Thoracic aorta (tissue), 2 donors: ENCODE results near the gene LRPAP1. TPM values are rescaled to one million over a fixed set of nuclear protein-coding genes. Genes with fewer than 3 reads are reported as not detected.

Experiments
- ATAC-seq: fragments of 150-250 bp; one replicate; pipeline ENCODE4 v1.8.0; 2017; ENCODE audit warnings: low read depth; ENCODE audit not compliant: insufficient number of reproducible peaks, low FRiP score
- DNase-seq: peaks from one replicate; pipeline ENCODE4 v3.0.0-alpha.2; 2020; ENCODE audit warnings: low spot score
- H3K27ac ChIP-seq, 2 donors: fragments of 200-600 bp; sonication (generic); 1 replicate in 1 of 2; 2 replicates in 1 of 2; pipeline ENCODE4 v1.5.1; 2016; ENCODE audit warnings: mild to moderate bottlenecking in 2 of 2, moderate library complexity in 2 of 2
- H3K27me3 ChIP-seq: fragments of 200-600 bp; sonication (generic); replicated peaks from 2 replicates; pipeline ENCODE4 v1.6.0; 2016; ENCODE audit warnings: mild to moderate bottlenecking; ENCODE audit not compliant: insufficient read depth
- H3K36me3 ChIP-seq: fragments of 200-600 bp; sonication (generic); one replicate; pipeline ENCODE4 v1.5.1; 2016
- H3K4me1 ChIP-seq, 2 donors: fragments of 200-600 bp; sonication (generic); 1 replicate in 1 of 2; 2 replicates in 1 of 2; pipeline versions ENCODE4 v1.5.1 to v1.6.0; 2016; ENCODE audit warnings: low read depth in 2 of 2, mild to moderate bottlenecking in 1 of 2; ENCODE audit not compliant: control insufficient read depth in 1 of 2
- H3K4me3 ChIP-seq: fragments of 200-600 bp; sonication (generic); 2 replicates; pipeline ENCODE4 v1.5.1; 2016; ENCODE audit warnings: mild to moderate bottlenecking
- H3K9me3 ChIP-seq: fragments of 200-600 bp; sonication (generic); 2 replicates; pipeline ENCODE4 v1.5.1; 2016
- total RNA-seq, 2 donors: library from RNA; depleted of rRNA; stranded (reverse); fragments of >200 nt; gene quantifications; one replicate each; pipeline versions ENCODE4 v1.1.0 to v1.2.3, GENCODE V29; 2016
- TF ChIP-seq, protein P1 (sequence below): fragments of 200-600 bp; sonication (generic); IDR thresholded peaks from one replicate; pipeline ENCODE4 v1.5.1; 2019; ENCODE audit warnings: antibody characterized with exemption

LRPAP1 gene
- total RNA-seq, 2 donors from 2014 or later: 155 to 263 TPM

DNA sequence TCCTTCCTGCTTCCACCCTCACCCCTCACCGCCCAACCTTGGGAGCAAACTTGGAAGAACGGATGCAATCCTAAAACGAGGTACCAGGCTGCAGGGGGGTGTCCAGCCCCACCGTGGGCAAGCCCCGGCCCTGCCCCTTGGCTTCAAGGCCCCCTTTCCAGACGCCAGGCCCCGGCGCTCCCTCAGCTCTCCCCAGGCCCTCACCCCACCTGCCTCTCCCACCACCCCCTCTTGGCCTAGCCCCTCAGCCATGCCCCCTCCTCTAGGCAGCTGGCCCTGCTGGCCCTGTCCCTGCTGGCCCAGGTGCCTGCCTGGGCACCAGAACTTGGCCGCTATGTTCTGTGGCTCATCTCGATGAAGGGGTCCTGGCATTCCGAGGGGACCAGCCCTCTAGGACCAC is 33.8 kb downstream of the LRPAP1 start:
- TF ChIP-seq, protein P1, sequence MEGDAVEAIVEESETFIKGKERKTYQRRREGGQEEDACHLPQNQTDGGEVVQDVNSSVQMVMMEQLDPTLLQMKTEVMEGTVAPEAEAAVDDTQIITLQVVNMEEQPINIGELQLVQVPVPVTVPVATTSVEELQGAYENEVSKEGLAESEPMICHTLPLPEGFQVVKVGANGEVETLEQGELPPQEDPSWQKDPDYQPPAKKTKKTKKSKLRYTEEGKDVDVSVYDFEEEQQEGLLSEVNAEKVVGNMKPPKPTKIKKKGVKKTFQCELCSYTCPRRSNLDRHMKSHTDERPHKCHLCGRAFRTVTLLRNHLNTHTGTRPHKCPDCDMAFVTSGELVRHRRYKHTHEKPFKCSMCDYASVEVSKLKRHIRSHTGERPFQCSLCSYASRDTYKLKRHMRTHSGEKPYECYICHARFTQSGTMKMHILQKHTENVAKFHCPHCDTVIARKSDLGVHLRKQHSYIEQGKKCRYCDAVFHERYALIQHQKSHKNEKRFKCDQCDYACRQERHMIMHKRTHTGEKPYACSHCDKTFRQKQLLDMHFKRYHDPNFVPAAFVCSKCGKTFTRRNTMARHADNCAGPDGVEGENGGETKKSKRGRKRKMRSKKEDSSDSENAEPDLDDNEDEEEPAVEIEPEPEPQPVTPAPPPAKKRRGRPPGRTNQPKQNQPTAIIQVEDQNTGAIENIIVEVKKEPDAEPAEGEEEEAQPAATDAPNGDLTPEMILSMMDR: no peak
- no peak for ATAC-seq
- Histone ChIP-seq H3K4me3 (no peak overlapping the region), H3K36me3 (peaks cover 5% of the 10 kb centered on the region), H3K4me1 (no peaks in the 10 kb centered on the region), H3K9me3 (no peaks in the 10 kb centered on the region), H3K27me3 (no peaks in the 10 kb centered on the region), H3K27ac (no peak overlapping the region)
- no peak for DNase-seq

DNA sequence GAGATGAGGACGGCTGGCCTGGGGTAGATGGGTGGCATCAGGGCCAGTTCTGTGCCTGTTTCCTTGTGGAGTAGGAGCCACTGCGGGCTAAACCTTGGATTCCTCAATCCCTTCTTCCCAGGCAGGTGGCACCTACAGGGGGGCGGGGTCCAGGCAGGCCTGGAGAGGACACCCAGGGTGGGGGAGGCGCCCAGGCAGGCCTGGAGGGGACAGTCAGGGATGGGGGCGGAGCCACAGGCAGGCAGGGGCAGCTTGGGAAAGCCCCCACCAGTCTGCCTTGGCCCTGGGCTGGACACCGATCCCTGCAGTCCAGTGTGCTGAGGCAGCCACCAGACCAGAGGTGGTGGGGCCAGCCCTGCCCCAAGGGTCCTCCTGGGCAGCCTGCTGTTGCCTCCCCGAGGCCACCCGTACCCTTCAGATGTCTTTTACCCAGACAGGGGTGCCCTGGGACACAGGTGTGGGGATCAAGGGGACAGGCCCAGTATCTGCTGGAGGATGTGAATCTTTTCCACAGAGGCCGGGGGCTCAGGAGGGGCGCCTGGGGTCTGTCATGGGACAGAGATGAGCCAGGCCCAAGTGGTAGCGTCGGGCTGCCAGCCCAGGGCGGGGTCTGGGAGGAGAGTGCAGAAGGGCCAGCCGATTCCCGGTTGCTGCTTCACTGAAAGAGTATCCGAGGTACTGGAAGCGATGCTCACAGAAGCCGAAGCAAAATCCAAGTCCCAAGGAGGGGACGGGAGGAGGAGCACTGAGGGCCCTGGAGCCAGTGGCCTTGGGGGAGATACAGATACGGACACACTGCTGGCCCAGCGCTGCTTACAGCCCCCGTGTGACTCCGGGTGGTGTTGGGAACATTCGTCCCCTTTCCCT is 34.5 kb downstream of the LRPAP1 start:
- ATAC-seq: no peak

DNA sequence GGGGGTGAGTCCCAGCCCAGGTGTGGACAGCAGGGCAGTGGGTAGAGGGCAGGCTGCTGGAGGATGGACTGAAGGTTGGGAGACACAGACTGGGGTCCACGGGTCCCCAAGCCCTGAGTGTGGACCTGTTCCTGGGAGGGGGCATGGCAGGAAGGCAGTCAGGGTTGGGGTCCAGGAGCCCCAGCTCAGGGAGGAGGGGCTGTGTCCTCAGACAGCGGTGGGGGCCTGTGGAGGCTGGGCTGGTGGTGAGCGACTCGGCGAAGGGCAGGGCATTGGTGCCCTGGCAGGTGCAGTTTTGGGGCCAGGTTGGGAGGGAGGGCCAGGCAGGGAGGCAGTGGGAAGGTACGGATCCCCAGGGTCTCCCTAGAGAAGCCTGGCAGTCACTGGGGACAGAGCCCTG is 35.1 kb downstream of the LRPAP1 start:
- ATAC-seq: no peak
- Histone ChIP-seq H3K9me3 (no peaks in the 10 kb centered on the region), H3K36me3 (peaks cover 5% of the 10 kb centered on the region), H3K4me3 (no peak overlapping the region), H3K4me1 (no peaks in the 10 kb centered on the region), H3K27ac (no peak overlapping the region), H3K27me3 (no peaks in the 10 kb centered on the region)
- no peak for DNase-seq
- TF ChIP-seq, protein P1: no peak

More for the DNA sequence above, 34.5 kb downstream of the LRPAP1 start:
- H3K9me3 ChIP-seq: no peaks in the 10 kb centered on the region
- H3K4me3 ChIP-seq: no peak overlapping the region
- H3K27ac ChIP-seq: no peak overlapping the region
- H3K36me3 ChIP-seq: peaks cover 5% of the 10 kb centered on the region
- TF ChIP-seq, protein P1: no peak
- no peaks in the 10 kb centered on the region for H3K27me3 ChIP-seq
- no peaks in the 10 kb centered on the region for H3K4me1 ChIP-seq
- no peak for DNase-seq

DNA sequence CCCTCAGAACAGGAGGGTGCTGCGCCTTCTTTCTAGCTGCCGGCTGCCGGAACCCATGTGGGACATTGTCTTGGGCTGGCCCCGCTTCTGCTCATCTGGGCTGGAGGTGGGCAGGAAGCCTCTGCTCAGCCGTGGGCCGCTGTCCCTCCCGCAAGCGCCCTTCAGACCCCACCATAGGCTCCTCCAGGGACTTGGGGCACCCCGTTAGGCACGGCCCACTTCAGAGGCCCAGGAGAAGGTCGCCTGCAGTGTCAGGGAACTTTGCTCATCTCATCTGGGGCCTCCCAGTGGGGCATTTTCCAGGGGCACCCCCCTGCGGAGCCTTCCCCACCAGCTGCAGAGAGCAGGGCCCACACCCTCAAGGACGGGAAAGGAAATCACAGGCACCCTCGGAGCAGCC is 36.2 kb downstream of the LRPAP1 start:
- DNase-seq: no peak
- Histone ChIP-seq H3K27ac (no peak overlapping the region), H3K9me3 (no peaks in the 10 kb centered on the region), H3K36me3 (peaks cover 9% of the 10 kb centered on the region), H3K4me3 (no peak overlapping the region), H3K4me1 (no peaks in the 10 kb centered on the region), H3K27me3 (no peaks in the 10 kb centered on the region)
- TF ChIP-seq, protein P1: no peak
- ATAC-seq: no peak

DNA sequence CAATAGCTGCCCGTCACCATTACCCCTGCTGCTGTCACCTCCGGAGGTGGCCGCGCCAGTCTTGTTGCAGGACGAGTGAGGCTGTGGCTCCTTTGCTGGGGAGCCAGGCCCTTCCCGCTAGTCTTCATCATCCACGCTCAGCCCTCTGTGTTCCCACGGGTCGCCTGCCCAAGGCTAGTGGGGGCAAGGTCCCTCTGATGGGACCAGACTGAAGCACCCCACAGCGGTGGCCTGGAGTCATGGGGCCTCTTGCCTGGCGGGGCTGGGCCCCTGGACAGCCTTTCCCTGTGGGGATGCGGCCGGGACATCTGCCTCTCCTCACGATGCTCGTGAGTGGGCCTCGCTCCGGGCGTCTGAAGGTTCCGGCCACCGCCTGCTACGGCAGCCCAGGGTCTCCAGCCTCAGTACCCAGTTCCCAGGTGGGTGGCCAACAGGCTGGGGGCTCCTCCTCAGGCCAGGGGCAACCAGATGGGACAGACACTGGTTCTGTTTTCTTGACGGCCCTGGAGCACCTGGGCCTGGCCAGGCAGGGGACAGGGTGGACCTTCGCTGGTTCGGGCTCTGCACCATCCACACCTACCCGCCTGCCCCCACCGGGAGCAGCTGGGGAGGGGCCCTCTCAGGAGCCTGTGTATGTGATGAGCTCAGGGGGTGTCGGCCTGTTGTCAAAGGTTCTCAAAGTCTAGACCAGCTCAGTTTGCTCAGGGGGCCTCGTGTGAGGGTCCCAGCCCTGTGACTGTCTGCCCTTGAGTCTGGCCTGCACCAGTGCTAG is 36.8 kb downstream of the LRPAP1 start:
- H3K4me3 ChIP-seq: no peak overlapping the region
- TF ChIP-seq, protein P1: no peak
- H3K36me3 ChIP-seq: peaks cover 4% of the 10 kb centered on the region
- no peaks in the 10 kb centered on the region for H3K9me3 ChIP-seq
- ATAC-seq (no peak), DNase-seq (no peak)
- H3K27me3 ChIP-seq: no peaks in the 10 kb centered on the region
- no peak overlapping the region for H3K27ac ChIP-seq
- H3K4me1 ChIP-seq: no peaks in the 10 kb centered on the region
